HCT116 (cell line): ENCODE results near the gene PCDH9. TPM values are rescaled to one million over a fixed set of nuclear protein-coding genes. Genes with fewer than 3 reads are reported as not detected.

ENCODE experiments used
- ATAC-seq: fragments of 200-7000 bp; cut with Tn5 transposase; 2 replicates; pipeline ENCODE4 v1.9.1; 2020; ENCODE audit warnings: mild to moderate bottlenecking, moderate library complexity
- BruUV-seq: library from RNA; stranded (reverse); fragments of 400-500 nt; replicated peaks from 2 replicates; lab custom pipeline; 2021; lab: Mats Ljungman, UMichigan
- CTCF ChIA-PET: fragments of 300-600 bp; sonication (Branson Sonifier 250); formaldehyde crosslinking; loops from one replicate; lab custom pipeline; 2021; ENCODE audit warnings: antibody characterized with exemption; lab: Charles Lee
- POLR2A ChIA-PET: fragments of 300-600, 350-600 bp; sonication (Branson Sonifier 250); formaldehyde crosslinking; loops from one replicate; lab custom pipeline; 2021; ENCODE audit warnings: antibody characterized with exemption; lab: Charles Lee
- RAD21 ChIA-PET, 2 experiments: fragments of 300-600 bp; sonication (Branson Sonifier 250); formaldehyde crosslinking; loops; one replicate each; lab custom pipeline; 2023; ENCODE audit warnings: low total read pairs in 2 of 2; ENCODE audit not compliant: uncharacterized antibody in 2 of 2, unreplicated experiment in 2 of 2, low non-redundant PET in 1 of 2; lab: Charles Lee
- DNase-seq: peaks from one replicate; pipeline ENCODE4 v3.0.0-alpha.2; 2010; ENCODE audit warnings: low read depth, low spot score
- H2AFZ ChIP-seq: fragments of 200-600 bp; shearing (Covaris generic), sonication (generic); 2 replicates; pipeline ENCODE4 v1.6.1; 2017; ENCODE audit warnings: low read depth, mixed run types, mixed read lengths, antibody characterized with exemption, low read length; ENCODE audit not compliant: poor library complexity, severe bottlenecking
- H3K27ac ChIP-seq: 2 replicates; pipeline ENCODE4 v1.5.1; 2012; ENCODE audit warnings: low read depth, low read length
- H3K27me3 ChIP-seq: fragments of 200-600 bp; sonication (generic); 2 replicates; pipeline ENCODE4 v1.6.1; 2016; ENCODE audit warnings: mixed run types, low read length, mixed read lengths; ENCODE audit not compliant: insufficient read depth
- H3K36me3 ChIP-seq, 2 experiments: fragments of 200-500 bp in 1 of 2; fragments of 200-600 bp in 1 of 2; sonication (Bioruptor generic) in 1 of 2; sonication (generic) in 1 of 2; 2 replicates each; pipeline versions ENCODE4 v1.5.1 to v1.6.1; 2014 to 2016; ENCODE audit warnings: low read length in 2 of 2, inconsistent platforms in 1 of 2, mixed read lengths in 1 of 2, mixed run types in 1 of 2; ENCODE audit not compliant: insufficient read depth in 2 of 2, control insufficient read depth in 1 of 2
- H3K4me1 ChIP-seq, 2 experiments: fragments of 200-600 bp in 1 of 2; sonication (generic) in 1 of 2; 2 replicates each; pipeline versions ENCODE4 v1.5.1 to v1.6.1; 2012 to 2017; ENCODE audit warnings: low read length in 2 of 2, inconsistent platforms in 1 of 2, mild to moderate bottlenecking in 1 of 2, mixed read lengths in 1 of 2, mixed run types in 1 of 2, moderate library complexity in 1 of 2; ENCODE audit not compliant: insufficient read depth in 2 of 2, control insufficient read depth in 1 of 2
- H3K4me2 ChIP-seq: fragments of 200-600 bp; sonication (generic); 2 replicates; pipeline ENCODE4 v1.6.1; 2017; ENCODE audit warnings: mixed run types, low read length, mixed read lengths
- H3K4me3 ChIP-seq, 2 experiments: fragments of 200-600 bp in 1 of 2; sonication (generic) in 1 of 2; replicated peaks in 1 of 2; 2 replicates each; pipeline ENCODE4 v1.5.1; 2011 to 2016; ENCODE audit warnings: low read length in 2 of 2, control low read depth in 1 of 2, low read depth in 1 of 2, mild to moderate bottlenecking in 1 of 2, mixed read lengths in 1 of 2, mixed run types in 1 of 2
- H3K79me2 ChIP-seq: fragments of 200-600 bp; sonication (generic); 2 replicates; pipeline ENCODE4 v1.6.1; 2017; ENCODE audit warnings: mild to moderate bottlenecking, mixed run types, low read length, moderate library complexity, mixed read lengths; ENCODE audit not compliant: insufficient read depth
- H3K9ac ChIP-seq: fragments of 200-600 bp; sonication (generic); 2 replicates; pipeline ENCODE4 v1.6.1; 2016; ENCODE audit warnings: low read length, mixed read lengths
- H3K9me2 ChIP-seq: fragments of 200-600 bp; sonication (generic), shearing (Covaris generic); 2 replicates; pipeline ENCODE4 v1.6.1; 2017; ENCODE audit warnings: mixed run types, mild to moderate bottlenecking, moderate library complexity; ENCODE audit not compliant: insufficient read depth
- H3K9me3 ChIP-seq, 2 experiments: fragments of 200-500 bp in 1 of 2; fragments of 200-600 bp in 1 of 2; sonication (Bioruptor generic) in 1 of 2; sonication (generic) in 1 of 2; 2 replicates each; pipeline ENCODE4 v1.6.1; 2014 to 2017; ENCODE audit warnings: low read length in 2 of 2, mixed read lengths in 2 of 2, inconsistent platforms in 1 of 2, low read depth in 1 of 2, mild to moderate bottlenecking in 1 of 2, mixed run types in 1 of 2, moderate library complexity in 1 of 2; ENCODE audit not compliant: control insufficient read depth in 1 of 2, insufficient read depth in 1 of 2
- H4K20me1 ChIP-seq: fragments of 200-600 bp; sonication (generic), shearing (Covaris generic); 2 replicates; pipeline ENCODE4 v1.6.1; 2017; ENCODE audit warnings: mixed run types, mild to moderate bottlenecking, moderate library complexity; ENCODE audit not compliant: insufficient read depth
- CBX3 ChIP-seq: IDR thresholded peaks from 2 replicates; pipeline ENCODE4 v1.6.1; 2012; ENCODE audit warnings: low read depth
- EGR1 ChIP-seq: IDR thresholded peaks from 2 replicates; pipeline ENCODE4 v1.6.1; 2012; ENCODE audit warnings: low read depth
- EZH2 ChIP-seq: fragments of 200-600 bp; sonication (generic); IDR thresholded peaks from 2 replicates; pipeline ENCODE4 v1.6.1; 2017; ENCODE audit warnings: antibody characterized with exemption, mixed run types
- FOSL1 ChIP-seq: IDR thresholded peaks from 2 replicates; pipeline ENCODE4 v1.6.1; 2012; ENCODE audit warnings: low read depth
- JUND ChIP-seq: IDR thresholded peaks from 2 replicates; pipeline ENCODE4 v1.6.1; 2012
- POLR2AphosphoS5 ChIP-seq: IDR thresholded peaks from 2 replicates; pipeline ENCODE4 v1.6.1; 2011; ENCODE audit warnings: mild to moderate bottlenecking, low read depth, low read length, moderate library complexity
- SIN3A ChIP-seq: IDR thresholded peaks from 2 replicates; pipeline ENCODE4 v1.6.1; 2012; ENCODE audit warnings: low read depth
- SRF ChIP-seq: IDR thresholded peaks from 2 replicates; pipeline ENCODE4 v1.6.1; 2012; ENCODE audit warnings: low read depth
- TCF7L2 ChIP-seq: IDR thresholded peaks from 2 replicates; pipeline ENCODE4 v1.7.0; 2011; ENCODE audit warnings: borderline replicate concordance, inconsistent platforms; ENCODE audit not compliant: insufficient read depth, insufficient read length; ENCODE audit errors: extremely low read depth
- ZBTB33 ChIP-seq: IDR thresholded peaks from 2 replicates; pipeline ENCODE4 v1.6.1; 2011; ENCODE audit warnings: mild to moderate bottlenecking, low read length, moderate library complexity; ENCODE audit not compliant: insufficient replicate concordance; ENCODE audit errors: extremely low read depth
- ZFX ChIP-seq: fragments of 450-650 bp; IDR thresholded peaks from 2 replicates; pipeline ENCODE4 v1.6.1; 2017
- ZNF274 ChIP-seq: fragments of 200-500 bp; sonication (Bioruptor generic); IDR thresholded peaks from 2 replicates; pipeline ENCODE4 v1.6.1; 2014; ENCODE audit warnings: mild to moderate bottlenecking, low read depth, low read length, inconsistent platforms
- intact Hi-C: fragments of 100-400 bp; cut with micrococcal nuclease; formaldehyde crosslinking; loops from 2 replicates; pipeline ENCODE4 v1.10.0; 2022
- total RNA-seq: library from RNA; stranded (reverse); gene quantifications from one replicate; pipeline ENCODE4 v1.2.1, GENCODE V29; 2021; ENCODE audit not compliant: unreplicated experiment

The PCDH9 gene
- total RNA-seq, 1 experiment from 2014 or later, result 0.02 TPM

GRCh38 chr13:67158903-67159302 lies 71.2 kb downstream of the PCDH9 start:
- H3K79me2 ChIP-seq, result no peaks in the 10 kb centered on the region
- CTCF ChIA-PET, result no interaction called here
- H3K4me2 ChIP-seq, result no peak overlapping the region
- H2AFZ ChIP-seq, result no peak overlapping the region
- H3K4me1 ChIP-seq, result no peaks in the 10 kb centered on the region
- H3K4me3 ChIP-seq, result no peak overlapping the region
- ATAC-seq, result no peak
- no peak for DNase-seq
- no TSS peak for BruUV-seq
- H3K9me2 ChIP-seq, result no peaks in the 10 kb centered on the region
- H3K9ac ChIP-seq, result no peak overlapping the region
- no peaks in the 10 kb centered on the region for H3K9me3 ChIP-seq
- no peak overlapping the region for H3K27ac ChIP-seq
- no peak for TF ChIP-seq JUND
- no peak for TF ChIP-seq POLR2AphosphoS5
- no peak for TF ChIP-seq ZNF274
- TF ChIP-seq EZH2, result no peak
- TF ChIP-seq CBX3, result no peak
- TF ChIP-seq FOSL1, result no peak
- no peak for TF ChIP-seq ZFX
- TF ChIP-seq SRF, result no peak
- no peak for TF ChIP-seq SIN3A
- no peak for TF ChIP-seq TCF7L2
- RAD21 ChIA-PET, result no interaction called here
- intact Hi-C loops, result no loop called here
- H4K20me1 ChIP-seq, result no peaks in the 10 kb centered on the region
- no peaks in the 10 kb centered on the region for H3K27me3 ChIP-seq
- no peaks in the 10 kb centered on the region for H3K36me3 ChIP-seq
- POLR2A ChIA-PET, result no interaction called here

GRCh38 chr13:67156723-67157060 lies 73.4 kb downstream of the PCDH9 start:
- ATAC-seq (no peak), DNase-seq (no peak)
- no peaks in the 10 kb centered on the region for H4K20me1 ChIP-seq
- intact Hi-C loops, result no loop called here
- H3K4me3 ChIP-seq, result no peak overlapping the region
- ChIA-PET POLR2A (no interaction called here), CTCF (no interaction called here), RAD21 (no interaction called here)
- no peak overlapping the region for H2AFZ ChIP-seq
- no peaks in the 10 kb centered on the region for H3K27me3 ChIP-seq
- no peaks in the 10 kb centered on the region for H3K4me1 ChIP-seq
- H3K9me2 ChIP-seq, result no peaks in the 10 kb centered on the region
- TF ChIP-seq ZBTB33 (no peak), EGR1 (no peak)
- no peaks in the 10 kb centered on the region for H3K9me3 ChIP-seq
- H3K36me3 ChIP-seq, result no peaks in the 10 kb centered on the region
- no peaks in the 10 kb centered on the region for H3K79me2 ChIP-seq
- no peak overlapping the region for H3K27ac ChIP-seq
- no peak overlapping the region for H3K9ac ChIP-seq
- no TSS peak for BruUV-seq
- no peak overlapping the region for H3K4me2 ChIP-seq
